HG03175 (cell line): ENCODE measurements around the gene OR2A12.
"Not testable (repeated sequence)": the region's sequence is repeated elsewhere in the genome, so short reads cannot be mapped to it uniquely, and the experiment has no call there.

Experiments
- ATAC-seq: cut with Tn5 transposase; IDR thresholded peaks from one replicate; pipeline ENCODE4 v1.9.1; 2021; ENCODE audit warnings: mild to moderate bottlenecking, moderate library complexity; ENCODE audit not compliant: unreplicated experiment

The OR2A12 gene

DNA sequence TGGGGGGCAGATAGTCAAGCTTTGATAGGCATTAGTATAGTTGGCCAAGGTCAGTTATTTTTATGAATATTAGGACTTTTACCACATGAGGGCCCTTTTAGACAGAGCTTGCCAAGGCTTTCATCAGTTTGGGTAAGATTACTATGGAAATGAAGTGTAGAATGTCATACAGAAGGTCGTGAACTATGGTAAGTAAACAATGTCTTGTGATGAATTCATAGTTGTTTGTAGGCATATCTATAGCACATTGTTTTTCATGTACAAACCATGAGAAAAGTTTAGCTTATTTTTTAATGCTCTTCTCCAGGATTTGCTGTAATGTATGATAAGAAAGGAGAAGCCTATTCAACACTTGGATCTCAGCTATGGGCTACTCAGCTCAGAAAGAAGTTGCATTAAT is 27.6 kb downstream of the OR2A12 start:
- no peak for ATAC-seq

- ATAC-seq, result no peak
Observed at GRCh38 chr7:144118341-144118740, 32.3 kb downstream of the OR2A12 start.

- ATAC-seq, result no peak
Observed at GRCh38 chr7:144122876-144123275, 36.8 kb downstream of the OR2A12 start, which contains the start of gene OR2A14. Gene OR2A14 (plus strand): TSS chr7:144123176. CDS start chr7:144129113, 5,937 bp downstream.

- ATAC-seq, result peak; percentile 100
Observed at GRCh38 chr7:144127714-144128334, 41.7 kb downstream of the OR2A12 start.

DNA sequence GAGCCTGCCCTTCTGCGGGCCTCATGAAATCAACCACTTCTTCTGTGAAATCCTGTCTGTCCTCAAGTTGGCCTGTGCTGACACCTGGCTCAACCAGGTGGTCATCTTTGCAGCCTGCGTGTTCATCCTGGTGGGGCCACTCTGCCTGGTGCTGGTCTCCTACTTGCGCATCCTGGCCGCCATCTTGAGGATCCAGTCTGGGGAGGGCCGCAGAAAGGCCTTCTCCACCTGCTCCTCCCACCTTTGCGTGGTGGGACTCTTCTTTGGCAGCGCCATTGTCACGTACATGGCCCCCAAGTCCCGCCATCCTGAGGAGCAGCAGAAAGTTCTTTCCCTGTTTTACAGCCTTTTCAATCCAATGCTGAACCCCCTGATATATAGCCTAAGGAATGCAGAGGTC is 43.5 kb downstream of the OR2A12 start:
- not testable (repeated sequence) for ATAC-seq

DNA sequence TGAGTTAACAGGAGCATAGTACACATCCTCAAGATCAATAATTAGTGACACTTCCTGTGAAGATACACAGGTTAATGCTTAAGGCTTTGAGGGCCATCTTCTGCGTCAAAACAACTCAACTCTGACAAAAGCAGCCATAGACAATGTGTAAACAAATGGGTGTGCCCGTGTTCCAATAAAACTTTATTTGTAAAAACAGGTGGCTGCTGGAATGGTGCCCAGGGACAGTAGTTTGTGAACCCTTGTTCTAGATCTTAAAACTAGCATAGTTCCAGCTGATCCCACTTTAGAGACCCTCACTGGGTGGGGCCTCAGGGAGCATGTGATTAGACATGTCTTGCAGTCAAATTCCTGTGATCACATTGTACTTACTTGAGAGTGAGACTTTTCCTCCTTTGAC is 44.7 kb downstream of the OR2A12 start:
- ATAC-seq, result no peak

DNA sequence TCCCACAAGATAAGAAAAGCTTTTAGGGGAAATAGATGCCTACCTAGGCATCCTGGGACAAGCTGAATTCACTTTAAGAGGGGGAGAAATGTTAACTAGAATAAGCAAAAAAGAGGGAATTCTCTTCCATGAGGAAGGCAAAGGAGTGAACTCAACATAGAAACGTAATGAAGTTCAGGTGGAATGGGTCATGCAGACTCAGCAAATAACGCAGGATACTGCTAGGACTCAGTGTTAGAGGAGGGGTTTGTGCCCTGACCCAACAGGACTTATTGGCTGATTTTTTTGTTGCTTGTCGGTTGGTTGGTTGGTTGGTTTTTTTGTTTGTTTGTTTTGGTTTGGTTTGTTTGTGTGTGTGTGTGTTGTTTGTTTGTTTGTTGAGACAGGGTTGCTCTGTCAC is 46.2 kb downstream of the OR2A12 start:
- no peak for ATAC-seq

DNA sequence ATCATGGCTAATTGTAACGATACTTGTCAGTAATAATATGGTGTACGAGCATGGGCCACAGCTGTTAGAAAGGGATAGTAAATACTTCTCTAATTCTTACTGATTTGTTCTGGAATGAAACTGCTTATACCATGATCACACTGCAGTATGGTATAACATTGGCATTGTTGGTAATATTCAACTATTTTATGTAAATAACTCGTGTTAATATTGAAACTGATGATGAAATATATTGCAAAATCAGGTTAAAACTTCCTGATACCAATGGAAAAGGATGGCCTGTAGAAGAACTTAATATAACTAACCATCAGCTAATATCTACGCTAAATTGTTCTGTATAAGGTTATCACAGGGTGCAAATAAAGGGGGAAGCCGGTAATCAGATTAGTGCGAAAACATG is 47.2 kb downstream of the OR2A12 start:
- ATAC-seq, result no peak

DNA sequence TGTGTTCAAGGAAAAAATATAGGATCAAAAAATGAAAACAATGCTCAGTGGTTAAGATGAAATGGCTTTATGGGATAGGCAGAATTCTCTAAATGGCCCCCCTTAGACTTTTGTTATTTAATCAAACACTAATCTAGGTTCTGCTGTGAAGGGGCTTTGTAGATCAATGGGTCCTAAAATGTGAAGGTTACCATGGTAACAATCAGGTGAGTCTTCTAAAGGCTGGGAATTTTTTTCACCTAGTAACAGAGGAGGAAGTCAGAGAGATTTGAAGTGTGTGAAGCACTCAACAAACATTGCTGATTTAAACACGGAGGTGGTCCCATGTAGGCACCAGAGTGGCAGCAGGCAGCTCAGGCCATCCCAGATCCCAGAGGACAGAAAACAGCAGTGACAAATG is 48.0 kb downstream of the OR2A12 start:
- no peak for ATAC-seq

GRCh38 chr7:144137501-144137900 is 51.4 kb downstream of the OR2A12 start:
- ATAC-seq, result no peak

DNA sequence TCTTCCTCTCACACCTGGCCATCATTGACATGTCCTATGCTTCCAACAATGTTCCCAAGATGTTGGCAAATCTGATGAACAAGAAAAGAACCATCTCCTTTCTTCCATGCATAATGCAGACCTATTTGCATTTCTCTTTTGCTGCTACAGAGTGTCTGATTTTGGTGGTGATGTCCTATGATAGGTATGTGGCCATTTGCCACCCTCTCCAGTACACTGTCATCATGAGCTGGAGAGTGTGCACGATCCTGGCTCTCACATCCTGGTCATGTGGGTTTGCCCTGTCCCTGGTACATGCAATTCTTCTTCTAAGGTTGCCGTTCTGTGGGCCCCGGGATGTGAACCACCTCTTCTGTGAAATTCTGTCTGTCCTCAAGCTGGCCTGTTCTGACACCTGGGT is 56.1 kb downstream of the OR2A12 start:
- ATAC-seq, result no peak

GRCh38 chr7:144144426-144144825 is 58.3 kb downstream of the OR2A12 start:
- no peak for ATAC-seq

DNA sequence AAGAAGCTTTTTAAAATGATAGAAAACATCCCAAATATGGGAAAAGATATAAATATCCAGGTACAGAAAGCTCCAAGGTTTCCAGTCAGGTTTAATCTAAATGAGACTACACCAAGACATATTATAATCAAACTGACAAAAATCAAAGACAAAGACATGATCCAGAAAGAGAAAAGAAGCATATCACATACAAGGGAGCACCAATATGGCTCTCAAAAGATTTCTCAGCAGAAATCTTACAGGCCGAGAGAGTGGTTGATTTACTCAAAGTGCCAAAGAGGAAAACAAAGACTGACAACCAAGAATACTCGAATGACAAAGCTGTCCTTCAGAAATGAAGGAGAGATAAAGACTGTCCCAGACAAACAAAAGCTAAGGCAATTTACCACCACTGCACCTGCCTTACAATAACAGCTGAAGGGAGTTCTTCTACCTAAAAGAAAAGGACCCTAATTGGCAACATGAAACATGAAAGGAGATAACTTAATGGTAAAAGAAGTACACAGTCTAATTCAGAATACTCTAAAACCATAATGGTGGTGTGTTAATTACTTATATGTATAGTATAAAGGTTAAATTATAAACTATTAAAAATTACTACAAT is 62.2 kb downstream of the OR2A12 start:
- ATAC-seq, result no peak
